ENCODE data around the gene CCBE1.
A peak's percentile ranks its signal among the peaks of the same experiment; 100 is the strongest.

The CCBE1 gene

DNA sequence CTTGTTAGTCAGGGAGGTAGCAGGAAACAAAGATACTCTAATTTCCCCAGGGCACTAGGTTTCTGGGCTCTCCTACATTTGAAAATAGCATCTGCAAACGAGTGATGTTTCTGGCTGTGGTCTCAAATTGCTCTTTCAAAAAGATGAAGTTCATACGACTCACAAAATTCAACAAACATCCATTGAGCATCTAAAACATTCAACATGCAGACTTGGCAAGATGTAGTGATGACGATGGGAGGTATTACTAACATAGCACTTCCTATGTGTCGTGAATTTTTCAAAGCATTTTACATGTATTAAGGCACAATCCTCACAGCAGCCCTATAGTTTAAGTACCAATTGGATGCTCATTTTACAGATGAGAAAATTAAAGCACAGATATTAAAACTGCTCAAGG, 5.2 kb downstream of the CCBE1 start:
- Histone ChIP-seq H3K4me3 (ENCODE audit: low read length) (no peak overlapping the region), H3K27ac (ENCODE audit: low read depth, low read length) (peak overlapping the region; percentile 51), H3K9ac (ENCODE audit: low read length) (no peak overlapping the region), H3K27me3 (ENCODE audit: control insufficient read depth, insufficient read depth, low read length) (no peaks in the 10 kb centered on the region), H3K36me3 (ENCODE audit: control insufficient read depth, insufficient read depth, low read length) (no peaks in the 10 kb centered on the region), H3K4me1 (ENCODE audit: control insufficient read depth, insufficient read depth, low read length) (peaks cover 13% of the 10 kb centered on the region)

DNA sequence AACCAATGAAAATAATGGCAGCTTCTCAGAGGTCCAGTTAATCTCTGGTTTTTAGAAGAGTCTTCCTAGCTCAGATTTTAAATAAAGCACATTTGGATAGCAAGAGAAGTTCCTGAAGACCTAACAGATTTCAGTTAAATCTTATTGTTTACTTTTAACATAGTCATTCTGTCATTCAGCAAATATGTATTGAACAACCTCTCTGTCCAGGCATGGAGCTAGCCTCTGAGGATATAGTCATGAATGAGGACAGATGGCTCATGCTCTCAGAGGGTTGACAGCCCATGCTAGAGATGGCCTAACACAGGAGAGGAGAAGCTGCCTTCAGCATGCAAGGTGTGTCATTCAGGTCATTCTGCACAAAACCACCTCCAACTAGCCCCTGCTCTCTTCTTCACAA, 6.2 kb downstream of the CCBE1 start:
- no peaks in the 10 kb centered on the region for H3K36me3 ChIP-seq (ENCODE audit: control insufficient read depth, insufficient read depth, low read length)
- no peaks in the 10 kb centered on the region for H3K27me3 ChIP-seq (ENCODE audit: control insufficient read depth, insufficient read depth, low read length)
- H3K27ac ChIP-seq (ENCODE audit: low read depth, low read length): peak overlapping the region; percentile 51
- no peak overlapping the region for H3K4me3 ChIP-seq (ENCODE audit: low read length)
- H3K9ac ChIP-seq (ENCODE audit: low read length): no peak overlapping the region
- H3K4me1 ChIP-seq (ENCODE audit: control insufficient read depth, insufficient read depth, low read length): peaks cover 13% of the 10 kb centered on the region

DNA sequence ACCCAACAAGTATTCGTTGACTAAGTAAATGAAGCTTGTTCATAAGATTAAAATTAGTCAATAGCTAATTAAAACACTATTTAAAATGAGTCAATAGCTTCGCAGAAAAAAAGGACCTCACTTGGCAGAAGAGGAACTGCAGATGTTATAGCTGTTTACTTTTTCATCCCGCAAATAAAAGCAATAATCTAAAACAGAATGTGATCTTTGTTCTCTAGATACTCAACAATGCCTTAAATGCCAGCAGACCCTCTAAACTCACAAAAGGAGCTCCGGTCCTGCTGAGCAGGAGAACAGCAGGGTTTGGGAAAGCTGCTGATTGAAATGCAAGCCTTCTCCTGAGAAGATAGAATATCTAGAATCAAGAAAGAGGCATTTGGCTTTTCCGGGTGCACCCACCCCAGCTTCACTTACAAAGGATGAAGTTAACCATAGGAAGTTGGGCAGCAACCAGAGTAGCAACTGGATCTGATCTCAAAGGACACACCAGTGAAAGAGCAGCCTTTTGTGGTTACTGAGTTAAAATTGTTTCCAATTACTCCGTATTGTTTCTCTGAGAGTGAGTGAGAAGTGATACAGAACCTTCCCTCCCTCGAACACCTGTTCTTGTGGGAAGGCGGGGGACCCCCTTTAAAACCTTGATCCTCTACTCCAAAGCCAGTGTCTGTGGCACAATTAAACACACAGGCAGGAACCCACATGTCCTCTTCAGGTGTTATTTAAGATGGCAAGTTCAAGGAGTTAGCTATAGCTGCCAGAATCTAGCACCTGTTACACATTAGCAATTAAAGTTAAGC, 6.8 kb downstream of the CCBE1 start:
- H3K36me3 ChIP-seq (ENCODE audit: control insufficient read depth, insufficient read depth, low read length): no peaks in the 10 kb centered on the region
- no peak overlapping the region for H3K9ac ChIP-seq (ENCODE audit: low read length)
- H3K4me1 ChIP-seq (ENCODE audit: control insufficient read depth, insufficient read depth, low read length): peaks cover 15% of the 10 kb centered on the region
- H3K4me3 ChIP-seq (ENCODE audit: low read length): no peak overlapping the region
- H3K27me3 ChIP-seq (ENCODE audit: control insufficient read depth, insufficient read depth, low read length): no peaks in the 10 kb centered on the region
- H3K27ac ChIP-seq (ENCODE audit: low read depth, low read length): peak overlapping the region; percentile 28

DNA sequence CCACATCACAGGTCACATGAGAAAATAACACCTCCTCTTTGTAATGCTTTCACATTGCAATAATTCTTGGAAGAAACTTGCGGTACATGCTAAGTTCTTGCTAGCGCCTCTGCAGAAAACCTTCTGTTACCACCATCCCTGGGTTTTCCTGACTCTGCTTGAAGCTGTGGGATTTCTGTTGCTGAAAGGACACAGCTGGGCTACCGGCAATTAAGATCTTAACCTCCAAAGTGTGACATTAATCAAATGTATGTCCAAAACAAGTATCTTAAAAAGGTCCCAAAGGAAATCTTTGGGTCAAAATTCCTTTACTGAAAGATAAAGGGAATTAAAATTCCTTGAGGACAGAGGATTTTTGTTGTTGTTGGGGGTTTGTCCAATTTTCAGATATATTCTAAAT, 7.5 kb downstream of the CCBE1 start:
- H3K27me3 ChIP-seq (ENCODE audit: control insufficient read depth, insufficient read depth, low read length): no peaks in the 10 kb centered on the region
- no peaks in the 10 kb centered on the region for H3K36me3 ChIP-seq (ENCODE audit: control insufficient read depth, insufficient read depth, low read length)
- no peak overlapping the region for H3K27ac ChIP-seq (ENCODE audit: low read depth, low read length)
- no peak overlapping the region for H3K9ac ChIP-seq (ENCODE audit: low read length)
- H3K4me1 ChIP-seq (ENCODE audit: control insufficient read depth, insufficient read depth, low read length): peaks cover 21% of the 10 kb centered on the region
- H3K4me3 ChIP-seq (ENCODE audit: low read length): no peak overlapping the region

DNA sequence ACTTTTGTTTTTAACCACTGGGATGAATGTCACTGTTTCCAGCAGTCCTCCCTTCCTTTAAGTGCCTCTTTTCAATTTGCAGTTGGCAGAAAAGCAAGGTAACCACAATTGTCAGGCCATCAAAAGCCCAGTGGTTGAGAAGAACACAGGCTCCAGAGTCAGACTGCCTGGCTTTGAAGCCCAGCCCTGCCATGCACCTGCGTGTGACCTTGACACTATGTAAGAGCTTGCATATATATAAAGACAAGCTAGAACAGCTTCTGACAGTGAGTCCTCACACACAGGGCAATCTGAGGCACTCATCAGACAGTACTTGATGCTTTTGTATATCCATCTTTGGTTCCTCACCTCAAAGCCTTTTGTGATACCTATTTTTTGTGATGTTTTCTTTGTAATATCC, 11.0 kb downstream of the CCBE1 start:
- Histone ChIP-seq H3K4me1 (ENCODE audit: control insufficient read depth, insufficient read depth, low read length) (peaks cover 35% of the 10 kb centered on the region), H3K27ac (ENCODE audit: low read depth, low read length) (peak overlapping the region; percentile 86), H3K36me3 (ENCODE audit: control insufficient read depth, insufficient read depth, low read length) (no peaks in the 10 kb centered on the region)

DNA sequence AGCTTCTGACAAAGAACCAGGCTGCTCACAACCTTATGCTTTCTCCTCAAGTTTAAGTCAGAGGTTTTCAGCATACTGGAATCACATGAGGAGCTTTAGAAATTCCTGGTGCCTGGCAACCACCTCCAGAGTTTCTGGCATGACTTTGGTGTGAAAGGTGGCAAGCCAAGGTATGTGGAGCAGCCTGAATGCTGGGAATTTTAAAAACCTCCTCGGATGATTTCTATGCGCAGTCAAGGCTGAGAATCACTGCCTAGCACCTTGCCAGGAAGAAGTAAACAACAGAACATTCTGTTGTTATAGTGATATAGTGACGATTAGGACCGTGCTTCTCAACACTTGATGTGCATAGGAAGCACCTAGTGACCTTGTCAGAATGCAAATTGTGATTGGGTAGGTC, 11.7 kb downstream of the CCBE1 start:
- Histone ChIP-seq H3K36me3 (ENCODE audit: control insufficient read depth, insufficient read depth, low read length) (no peaks in the 10 kb centered on the region), H3K4me3 (ENCODE audit: low read length) (no peak overlapping the region), H3K27me3 (ENCODE audit: control insufficient read depth, insufficient read depth, low read length) (no peaks in the 10 kb centered on the region), H3K27ac (ENCODE audit: low read depth, low read length) (peak overlapping the region; percentile 86), H3K4me1 (ENCODE audit: control insufficient read depth, insufficient read depth, low read length) (peaks cover 37% of the 10 kb centered on the region), H3K9ac (ENCODE audit: low read length) (no peak overlapping the region)

More for the DNA sequence above, 11.0 kb downstream of the CCBE1 start:
- H3K9ac ChIP-seq (ENCODE audit: low read length): no peak overlapping the region
- no peaks in the 10 kb centered on the region for H3K27me3 ChIP-seq (ENCODE audit: control insufficient read depth, insufficient read depth, low read length)
- H3K4me3 ChIP-seq (ENCODE audit: low read length): no peak overlapping the region

DNA sequence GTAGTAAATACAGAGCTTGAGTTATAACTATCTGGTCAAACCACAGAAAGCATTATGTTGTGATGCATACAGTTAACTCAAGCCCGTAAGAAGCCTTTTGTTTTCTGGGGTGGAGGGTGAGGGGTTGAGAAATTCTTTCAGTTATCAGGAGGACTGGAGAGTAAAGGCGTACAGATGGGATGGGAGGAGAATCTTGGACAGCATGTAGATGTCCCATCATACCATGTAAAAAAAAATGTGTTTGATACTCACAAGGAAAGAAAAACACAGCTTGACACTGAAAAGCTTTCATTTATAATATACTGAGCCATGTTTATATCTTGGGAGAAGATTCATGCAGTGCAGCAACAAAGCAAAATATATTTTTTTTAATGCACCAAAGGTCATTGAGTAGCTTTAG, 12.4 kb downstream of the CCBE1 start:
- Histone ChIP-seq H3K36me3 (ENCODE audit: control insufficient read depth, insufficient read depth, low read length) (no peaks in the 10 kb centered on the region), H3K4me1 (ENCODE audit: control insufficient read depth, insufficient read depth, low read length) (peaks cover 37% of the 10 kb centered on the region), H3K27ac (ENCODE audit: low read depth, low read length) (peak overlapping the region; percentile 86), H3K4me3 (ENCODE audit: low read length) (no peak overlapping the region), H3K9ac (ENCODE audit: low read length) (no peak overlapping the region), H3K27me3 (ENCODE audit: control insufficient read depth, insufficient read depth, low read length) (no peaks in the 10 kb centered on the region)

DNA sequence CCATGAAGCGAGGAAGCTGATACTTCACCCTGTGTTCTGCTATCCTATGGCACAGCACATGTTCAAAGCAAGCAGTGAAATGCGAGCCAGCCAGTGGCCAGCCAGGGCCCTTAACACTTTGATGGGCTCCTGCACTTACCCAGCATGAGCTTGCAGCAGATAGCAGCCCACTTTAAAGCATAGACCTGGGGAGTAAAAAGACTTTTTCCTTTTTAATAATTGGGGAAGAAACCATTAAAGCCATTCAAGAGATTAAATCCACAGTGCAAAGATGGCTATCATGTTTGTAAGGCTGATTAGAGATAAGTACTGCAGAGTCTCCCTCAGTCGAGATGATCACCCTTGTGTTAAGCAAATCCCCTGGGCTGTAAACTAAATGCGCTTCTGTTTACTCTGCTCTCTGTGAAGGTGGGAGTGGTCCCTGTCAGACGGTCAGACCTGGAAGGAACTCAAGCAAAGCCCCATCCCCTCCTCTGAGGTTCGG, 15.7 kb downstream of the CCBE1 start:
- Histone ChIP-seq H3K9ac (ENCODE audit: low read length) (no peak overlapping the region), H3K36me3 (ENCODE audit: control insufficient read depth, insufficient read depth, low read length) (no peaks in the 10 kb centered on the region), H3K4me1 (ENCODE audit: control insufficient read depth, insufficient read depth, low read length) (peaks cover 37% of the 10 kb centered on the region), H3K27ac (ENCODE audit: low read depth, low read length) (peak overlapping the region; percentile 91), H3K4me3 (ENCODE audit: low read length) (no peak overlapping the region), H3K27me3 (ENCODE audit: control insufficient read depth, insufficient read depth, low read length) (no peaks in the 10 kb centered on the region)

DNA sequence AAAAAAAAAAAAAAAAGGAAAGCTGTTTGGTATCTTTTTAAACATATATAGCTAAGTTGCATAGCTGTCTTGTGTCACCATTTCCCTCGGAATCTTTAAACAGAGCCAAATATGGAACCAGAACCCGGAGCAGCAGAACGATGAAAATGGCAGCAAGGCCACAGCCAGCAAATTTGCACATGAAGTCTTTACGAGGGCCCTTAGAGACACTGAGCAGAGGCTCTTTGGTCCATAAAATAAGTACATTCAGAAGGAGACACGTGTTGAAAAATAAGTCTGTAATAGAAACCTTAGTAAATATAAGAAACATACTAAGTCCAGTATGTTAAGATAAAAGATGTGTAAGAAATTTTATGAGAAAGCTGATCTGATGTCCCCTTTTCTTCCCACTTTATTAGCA, 16.2 kb downstream of the CCBE1 start:
- Histone ChIP-seq H3K4me1 (ENCODE audit: control insufficient read depth, insufficient read depth, low read length) (peaks cover 37% of the 10 kb centered on the region), H3K36me3 (ENCODE audit: control insufficient read depth, insufficient read depth, low read length) (no peaks in the 10 kb centered on the region), H3K27ac (ENCODE audit: low read depth, low read length) (peak overlapping the region; percentile 91), H3K27me3 (ENCODE audit: control insufficient read depth, insufficient read depth, low read length) (no peaks in the 10 kb centered on the region), H3K4me3 (ENCODE audit: low read length) (no peak overlapping the region), H3K9ac (ENCODE audit: low read length) (no peak overlapping the region)

DNA sequence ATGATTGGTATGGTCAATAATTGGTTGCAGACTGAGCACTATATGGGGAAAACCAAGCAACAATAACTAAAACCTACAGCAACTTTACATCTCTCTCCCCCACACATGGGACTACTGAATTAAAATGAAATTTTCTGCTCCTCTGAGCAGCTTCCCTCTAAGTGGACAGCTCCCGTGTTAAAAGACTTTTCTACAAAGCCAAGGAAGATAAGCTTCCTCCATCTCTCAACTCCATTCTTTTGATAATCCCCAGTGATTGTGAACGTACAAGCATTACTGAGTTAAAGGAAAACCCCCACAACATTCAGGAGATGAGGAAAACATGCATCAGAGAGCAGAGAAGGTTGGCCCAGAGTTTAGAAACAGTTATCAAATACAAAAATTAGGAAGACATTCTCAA, 21.9 kb downstream of the CCBE1 start:
- Histone ChIP-seq H3K4me1 (ENCODE audit: control insufficient read depth, insufficient read depth, low read length) (peaks cover 28% of the 10 kb centered on the region), H3K27me3 (ENCODE audit: control insufficient read depth, insufficient read depth, low read length) (no peaks in the 10 kb centered on the region), H3K9ac (ENCODE audit: low read length) (no peak overlapping the region), H3K36me3 (ENCODE audit: control insufficient read depth, insufficient read depth, low read length) (no peaks in the 10 kb centered on the region), H3K4me3 (ENCODE audit: low read length) (no peak overlapping the region), H3K27ac (ENCODE audit: low read depth, low read length) (no peak overlapping the region)

DNA sequence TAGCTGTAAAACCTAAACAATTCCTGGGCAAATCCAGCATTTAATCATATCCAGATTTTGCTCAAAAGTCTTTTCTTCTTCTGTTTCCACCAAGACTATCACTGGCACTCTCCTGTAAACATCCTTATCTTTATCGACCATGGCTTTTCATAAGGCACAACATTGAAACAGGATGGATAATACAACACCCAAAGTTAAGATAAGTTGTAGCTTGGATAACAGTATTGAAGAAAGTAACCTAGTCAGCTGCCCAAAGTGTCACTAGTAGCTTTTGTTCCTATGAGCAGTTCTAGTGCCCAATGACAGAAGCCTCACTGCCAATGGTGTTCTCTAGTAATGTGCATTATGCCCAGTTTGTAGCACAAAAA, 22.3 kb downstream of the CCBE1 start:
- Histone ChIP-seq H3K27ac (ENCODE audit: low read depth, low read length) (no peak overlapping the region), H3K4me3 (ENCODE audit: low read length) (no peak overlapping the region), H3K36me3 (ENCODE audit: control insufficient read depth, insufficient read depth, low read length) (no peaks in the 10 kb centered on the region), H3K4me1 (ENCODE audit: control insufficient read depth, insufficient read depth, low read length) (peaks cover 31% of the 10 kb centered on the region), H3K27me3 (ENCODE audit: control insufficient read depth, insufficient read depth, low read length) (no peaks in the 10 kb centered on the region), H3K9ac (ENCODE audit: low read length) (no peak overlapping the region)

DNA sequence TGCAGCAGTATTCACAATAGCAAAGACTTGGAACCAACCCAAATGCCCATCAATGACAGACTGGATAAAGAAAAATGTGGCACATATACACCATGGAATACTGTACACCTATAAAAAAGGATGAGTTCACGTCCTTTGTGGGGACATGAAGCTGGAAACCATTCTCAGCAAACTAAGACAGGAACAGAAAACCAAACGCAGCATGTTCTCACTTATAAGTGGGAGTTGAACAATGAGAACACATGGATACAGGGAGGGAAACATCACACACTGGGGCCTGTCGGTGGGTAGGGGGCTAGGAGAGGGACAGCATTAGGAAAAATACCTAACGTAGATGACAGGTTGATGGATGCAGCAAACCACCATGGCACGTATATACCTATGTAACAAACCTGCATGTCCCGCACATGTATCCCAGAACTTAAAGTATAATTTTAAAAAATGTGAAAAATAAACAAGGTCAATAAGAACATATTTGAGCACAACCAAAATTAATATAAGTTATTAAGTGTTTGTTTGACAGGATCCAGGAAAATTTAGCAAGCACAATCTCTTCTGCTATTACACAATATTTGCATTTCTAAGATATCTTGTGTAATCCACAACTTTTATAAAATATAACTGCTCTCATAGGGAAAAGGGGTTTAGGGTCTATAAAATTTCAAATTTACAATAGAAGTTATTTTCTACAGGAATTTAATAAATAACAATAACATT, 22.9 kb downstream of the CCBE1 start:
- no peak overlapping the region for H3K27ac ChIP-seq (ENCODE audit: low read depth, low read length)
- peaks cover 36% of the 10 kb centered on the region for H3K4me1 ChIP-seq (ENCODE audit: control insufficient read depth, insufficient read depth, low read length)
- no peak overlapping the region for H3K4me3 ChIP-seq (ENCODE audit: low read length)
- no peak overlapping the region for H3K9ac ChIP-seq (ENCODE audit: low read length)
- no peaks in the 10 kb centered on the region for H3K36me3 ChIP-seq (ENCODE audit: control insufficient read depth, insufficient read depth, low read length)
- H3K27me3 ChIP-seq (ENCODE audit: control insufficient read depth, insufficient read depth, low read length): no peaks in the 10 kb centered on the region

Data from rectal smooth muscle tissue (tissue), 1 donor.